Bronchial epithelial cell (primary cell): ENCODE data around the gene DAZ4. TPM values are rescaled to one million over a fixed set of nuclear protein-coding genes. Genes with fewer than 3 reads are reported as not detected.
"Not testable (repeated sequence)": the region's sequence is repeated elsewhere in the genome, so short reads cannot be mapped to it uniquely, and the experiment has no call there.

Experiments used
- DNase-seq: peaks from one replicate; pipeline ENCODE4 v3.0.0-alpha.2; 2010; ENCODE audit warnings: low read depth
- FAIRE-seq: peaks from 2 replicates; lab custom pipeline; 2011; peaks lifted over from hg19 to GRCh38; lab: Jason Lieb, UNC
- H3K27me3 ChIP-seq: 2 replicates; pipeline ENCODE4 v1.5.1; 2011; ENCODE audit warnings: low read length; ENCODE audit not compliant: control insufficient read depth, insufficient read depth
- H3K36me3 ChIP-seq: 2 replicates; pipeline ENCODE4 v1.5.1; 2011; ENCODE audit warnings: low read length; ENCODE audit not compliant: control insufficient read depth, insufficient read depth
- H3K4me3 ChIP-seq: 2 replicates; pipeline ENCODE4 v1.5.1; 2011; ENCODE audit warnings: mild to moderate bottlenecking, low read depth, low read length, control low read depth
- total RNA-seq: library from RNA; depleted of rRNA; stranded (reverse); fragments of >200 nt; gene quantifications from 2 replicates; pipeline ENCODE4 v1.2.1, GENCODE V29; 2014

The DAZ4 gene, protein sequence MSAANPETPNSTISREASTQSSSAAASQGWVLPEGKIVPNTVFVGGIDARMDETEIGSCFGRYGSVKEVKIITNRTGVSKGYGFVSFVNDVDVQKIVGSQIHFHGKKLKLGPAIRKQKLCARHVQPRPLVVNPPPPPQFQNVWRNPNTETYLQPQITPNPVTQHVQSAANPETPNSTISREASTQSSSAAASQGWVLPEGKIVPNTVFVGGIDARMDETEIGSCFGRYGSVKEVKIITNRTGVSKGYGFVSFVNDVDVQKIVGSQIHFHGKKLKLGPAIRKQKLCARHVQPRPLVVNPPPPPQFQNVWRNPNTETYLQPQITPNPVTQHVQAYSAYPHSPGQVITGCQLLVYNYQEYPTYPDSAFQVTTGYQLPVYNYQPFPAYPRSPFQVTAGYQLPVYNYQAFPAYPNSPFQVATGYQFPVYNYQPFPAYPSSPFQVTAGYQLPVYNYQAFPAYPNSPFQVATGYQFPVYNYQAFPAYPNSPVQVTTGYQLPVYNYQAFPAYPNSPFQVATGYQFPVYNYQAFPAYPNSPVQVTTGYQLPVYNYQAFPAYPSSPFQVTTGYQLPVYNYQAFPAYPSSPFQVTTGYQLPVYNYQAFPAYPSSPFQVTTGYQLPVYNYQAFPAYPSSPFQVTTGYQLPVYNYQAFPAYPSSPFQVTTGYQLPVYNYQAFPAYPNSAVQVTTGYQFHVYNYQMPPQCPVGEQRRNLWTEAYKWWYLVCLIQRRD
- not detected in 2 replicates for total RNA-seq

- not testable (repeated sequence) for DNase-seq, H3K27me3 ChIP-seq, H3K4me3 ChIP-seq, H3K36me3 ChIP-seq, FAIRE-seq
Observed at GRCh38 chrY:24833619-24834018, at the start of gene DAZ4. Gene DAZ4, plus strand, starts transcription at chrY:24833919. Its CDS starts 208 bp downstream, at chrY:24834127.

GRCh38 chrY:24813293-24813692 is 20.4 kb upstream of the DAZ4 start, which contains the start of gene DAZ3:
Gene DAZ3, minus strand, starts transcription at chrY:24813393. Its CDS starts 208 bp downstream, at chrY:24813185.
- not testable (repeated sequence) for DNase-seq, H3K27me3 ChIP-seq, H3K4me3 ChIP-seq, FAIRE-seq, H3K36me3 ChIP-seq

- H3K4me3 ChIP-seq, DNase-seq, H3K36me3 ChIP-seq, FAIRE-seq, H3K27me3 ChIP-seq: not testable (repeated sequence)
Observed at GRCh38 chrY:24821836-24822235, 11.9 kb upstream of the DAZ4 start.

GRCh38 chrY:24824184-24824879 is 9.4 kb upstream of the DAZ4 start:
- H3K27me3 ChIP-seq, H3K4me3 ChIP-seq, DNase-seq, H3K36me3 ChIP-seq, FAIRE-seq: not testable (repeated sequence)

GRCh38 chrY:24825069-24825468 is 8.7 kb upstream of the DAZ4 start:
- not testable (repeated sequence) for H3K4me3 ChIP-seq, H3K36me3 ChIP-seq, DNase-seq, FAIRE-seq, H3K27me3 ChIP-seq

Other genes starting within 250 kb of the DAZ4 start
- not detected in 2 replicates for gene BPY2B, start 215.9 kb upstream of the DAZ4 start, total RNA-seq
- not detected in 2 replicates for gene DAZ3, start 20.5 kb upstream of the DAZ4 start, total RNA-seq
- not detected in 2 replicates for gene BPY2C, start 218.2 kb downstream of the DAZ4 start, total RNA-seq